ENCODE measurements around the gene KCNMB3. TPM values are rescaled to one million over a fixed set of nuclear protein-coding genes. Genes with fewer than 3 reads are reported as not detected.
A peak's percentile ranks its signal among the peaks of the same experiment; 100 is the strongest.

Gene KCNMB3
- polyA plus RNA-seq, 3 donors: 0.14 to 2.2 TPM; not detected in 1

DNA sequence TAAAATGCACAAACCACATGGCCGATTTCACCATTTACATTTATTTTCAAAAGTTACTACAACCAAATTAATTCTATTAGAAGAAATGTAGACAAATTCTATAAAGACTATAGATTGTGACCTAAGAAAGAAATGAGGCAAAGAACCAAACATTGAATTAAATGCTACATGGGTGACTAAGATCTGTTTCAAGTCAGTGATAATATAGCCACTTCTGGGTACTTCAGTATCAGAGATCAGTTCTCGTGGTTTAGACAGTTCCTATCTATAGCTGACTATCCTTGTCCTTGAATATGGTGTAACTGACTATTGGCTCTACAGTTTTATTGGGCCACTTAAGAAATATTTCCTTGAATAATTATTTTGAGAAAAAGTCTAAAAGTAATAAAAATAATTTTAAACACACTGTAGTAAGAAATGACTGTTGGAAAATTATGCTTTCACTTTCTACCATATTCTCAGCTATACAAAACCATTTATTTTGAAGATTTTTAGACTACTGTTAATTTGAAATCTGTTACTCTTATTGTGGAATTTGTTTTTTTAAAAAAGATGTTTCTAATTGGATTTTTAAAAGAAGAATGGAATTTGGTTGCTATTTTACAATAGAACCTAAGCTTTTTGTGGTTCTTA lies 14.1 kb downstream of the KCNMB3 start:
- no peaks in the 10 kb centered on the region for H3K79me2 ChIP-seq (ENCODE audit: insufficient read depth, low read length)
- DNase-seq: no peak
- Mint-ChIP-seq H3K36me3 (peaks cover 23 to 37% of the 10 kb centered on the region in 2 donors), H3K4me1 (peaks cover 9% of the 10 kb centered on the region), H3K9me3 (no peaks in the 10 kb centered on the region), H3K27me3 (ENCODE audit: low read depth in 3 of 3) (no peaks in the 10 kb centered on the region), H3K27ac (peak overlapping the region in 1 of 7 donors; percentile 47), H3K4me3 (no peak overlapping the region)
- H4K20me1 ChIP-seq (ENCODE audit: insufficient read depth, low read length): no peaks in the 10 kb centered on the region
- no CpG with 5 or more reads among the region's 2 CpGs for WGBS (ENCODE audit: insufficient coverage)
- H3K27me3 ChIP-seq (ENCODE audit: control insufficient read depth in 2 of 2, insufficient read depth in 2 of 2, low read length in 2 of 2): no peaks in the 10 kb centered on the region
- intact Hi-C loops (cut with micrococcal nuclease): no loop called here
- no peak overlapping the region for H3K4me2 ChIP-seq (replicated peaks; ENCODE audit: extremely low read depth, low read length, poor library complexity, severe bottlenecking)
- TF ChIP-seq, protein P1, sequence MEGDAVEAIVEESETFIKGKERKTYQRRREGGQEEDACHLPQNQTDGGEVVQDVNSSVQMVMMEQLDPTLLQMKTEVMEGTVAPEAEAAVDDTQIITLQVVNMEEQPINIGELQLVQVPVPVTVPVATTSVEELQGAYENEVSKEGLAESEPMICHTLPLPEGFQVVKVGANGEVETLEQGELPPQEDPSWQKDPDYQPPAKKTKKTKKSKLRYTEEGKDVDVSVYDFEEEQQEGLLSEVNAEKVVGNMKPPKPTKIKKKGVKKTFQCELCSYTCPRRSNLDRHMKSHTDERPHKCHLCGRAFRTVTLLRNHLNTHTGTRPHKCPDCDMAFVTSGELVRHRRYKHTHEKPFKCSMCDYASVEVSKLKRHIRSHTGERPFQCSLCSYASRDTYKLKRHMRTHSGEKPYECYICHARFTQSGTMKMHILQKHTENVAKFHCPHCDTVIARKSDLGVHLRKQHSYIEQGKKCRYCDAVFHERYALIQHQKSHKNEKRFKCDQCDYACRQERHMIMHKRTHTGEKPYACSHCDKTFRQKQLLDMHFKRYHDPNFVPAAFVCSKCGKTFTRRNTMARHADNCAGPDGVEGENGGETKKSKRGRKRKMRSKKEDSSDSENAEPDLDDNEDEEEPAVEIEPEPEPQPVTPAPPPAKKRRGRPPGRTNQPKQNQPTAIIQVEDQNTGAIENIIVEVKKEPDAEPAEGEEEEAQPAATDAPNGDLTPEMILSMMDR (IDR thresholded peaks at IDR 0.05): no peak
- H3K9me3 ChIP-seq (replicated peaks in 1 of 2; ENCODE audit: control insufficient read depth in 1 of 2, insufficient read depth in 1 of 2, low read length in 2 of 2): no peaks in the 10 kb centered on the region
- H3K27ac ChIP-seq (ENCODE audit: low read depth in 1 of 2, low read length in 2 of 2): peak overlapping the region in 1 of 2 donors; percentile 7
- peaks cover 10 to 25% of the 10 kb centered on the region in 2 donors for H3K36me3 ChIP-seq (replicated peaks in 1 of 2; ENCODE audit: control insufficient read depth in 1 of 2, insufficient read depth in 2 of 2, low read length in 2 of 2)
- H3K4me1 ChIP-seq (ENCODE audit: control insufficient read depth in 1 of 2, insufficient read depth in 2 of 2, low read length in 2 of 2): no peaks in the 10 kb centered on the region
- no peak overlapping the region for H3K9ac ChIP-seq (ENCODE audit: insufficient read depth, low read length, poor library complexity, severe bottlenecking)
- H3K4me3 ChIP-seq (replicated peaks in 1 of 3; ENCODE audit: low read depth in 2 of 3, low read length in 3 of 3): no peak overlapping the region
- no peak overlapping the region for H2AFZ ChIP-seq (ENCODE audit: insufficient read depth, low read depth, low read length, poor library complexity, severe bottlenecking)

- no peak for DNase-seq
- Histone ChIP-seq H3K27ac (ENCODE audit: low read depth in 1 of 2, low read length in 2 of 2) (no peak overlapping the region), H3K9me3 (replicated peaks in 1 of 2; ENCODE audit: control insufficient read depth in 1 of 2, insufficient read depth in 1 of 2, low read length in 2 of 2) (no peaks in the 10 kb centered on the region), H3K36me3 (replicated peaks in 1 of 2; ENCODE audit: control insufficient read depth in 1 of 2, insufficient read depth in 2 of 2, low read length in 2 of 2) (peaks cover 25 to 46% of the 10 kb centered on the region in 2 donors), H3K9ac (ENCODE audit: insufficient read depth, low read length, poor library complexity, severe bottlenecking) (no peak overlapping the region), H2AFZ (ENCODE audit: insufficient read depth, low read depth, low read length, poor library complexity, severe bottlenecking) (no peak overlapping the region), H3K4me3 (replicated peaks in 1 of 3; ENCODE audit: low read depth in 2 of 3, low read length in 3 of 3) (no peak overlapping the region), H3K4me1 (ENCODE audit: control insufficient read depth in 1 of 2, insufficient read depth in 2 of 2, low read length in 2 of 2) (no peaks in the 10 kb centered on the region), H3K27me3 (ENCODE audit: control insufficient read depth in 2 of 2, insufficient read depth in 2 of 2, low read length in 2 of 2) (no peaks in the 10 kb centered on the region), H4K20me1 (ENCODE audit: insufficient read depth, low read length) (no peaks in the 10 kb centered on the region), H3K4me2 (replicated peaks; ENCODE audit: extremely low read depth, low read length, poor library complexity, severe bottlenecking) (no peak overlapping the region), H3K79me2 (ENCODE audit: insufficient read depth, low read length) (no peaks in the 10 kb centered on the region)
- TF ChIP-seq, protein P1 (IDR thresholded peaks at IDR 0.05): no peak
- no peak overlapping the region for H3K4me3 Mint-ChIP-seq
- no peak overlapping the region for H3K27ac Mint-ChIP-seq
- WGBS (ENCODE audit: insufficient coverage): 100% methylated on average over 1 of the region's 4 CpGs
- no peaks in the 10 kb centered on the region for H3K27me3 Mint-ChIP-seq (ENCODE audit: low read depth in 3 of 3)
- intact Hi-C loops (cut with micrococcal nuclease): no loop called here
- no peaks in the 10 kb centered on the region for H3K9me3 Mint-ChIP-seq
- peaks cover 39 to 57% of the 10 kb centered on the region in 2 donors for H3K36me3 Mint-ChIP-seq
- H3K4me1 Mint-ChIP-seq: peaks cover 9% of the 10 kb centered on the region
These were observed 16.7 kb downstream of the KCNMB3 start for GRCh38 chr3:179234199-179234598.

Measured in CD14-positive monocyte (primary cell).